ENCODE data around the gene UBE2G2.

GRCh38 chr21:44805226-44805625 is 3.6 kb upstream of the UBE2G2 start:
- no peak for TF ChIP-seq CTCF (IDR thresholded peaks at IDR 0.05)
- TF ChIP-seq POLR2A (IDR thresholded peaks at IDR 0.05): no peak
